ENCODE results near the gene ADORA2A.
A peak's percentile ranks its signal among the peaks of the same experiment; 100 is the strongest.

The ADORA2A gene

GRCh38 chr22:24419475-24419850 is 7.9 kb upstream of the ADORA2A start:
- no peak for DNase-seq

GRCh38 chr22:24420072-24420976 is 7.1 kb upstream of the ADORA2A start:
- DNase-seq, result no peak

GRCh38 chr22:24420977-24421343 is 6.4 kb upstream of the ADORA2A start:
- DNase-seq, result no peak

GRCh38 chr22:24421428-24421931 is 5.9 kb upstream of the ADORA2A start:
- peak; percentile 53 to 57 for DNase-seq

- DNase-seq, result no peak
These were observed 5.2 kb upstream of the ADORA2A start for GRCh38 chr22:24422102-24422665.

- peak; percentile 80 to 85 for DNase-seq
These were observed 3.8 kb upstream of the ADORA2A start for GRCh38 chr22:24423519-24424000.

GRCh38 chr22:24424001-24424900 is 3.1 kb upstream of the ADORA2A start:
- DNase-seq, result peak; percentile 70 to 74

GRCh38 chr22:24424901-24425775 is 2.3 kb upstream of the ADORA2A start:
- DNase-seq, result no peak

GRCh38 chr22:24426436-24426835 is 963 bp upstream of the ADORA2A start:
- DNase-seq, result peak in 1 of 2 experiments; percentile 35

- peak in 1 of 2 experiments; percentile 57 for DNase-seq
These were observed 424 bp upstream of the ADORA2A start for GRCh38 chr22:24426851-24427499.

GRCh38 chr22:24428751-24429410 is 1.5 kb downstream of the ADORA2A start:
- no peak for DNase-seq

- DNase-seq, result peak; percentile 80 to 81
These were observed 2.3 kb downstream of the ADORA2A start for GRCh38 chr22:24429411-24430365.

- DNase-seq, result no peak
These were observed 3.3 kb downstream of the ADORA2A start for GRCh38 chr22:24430431-24431308.

GRCh38 chr22:24431309-24432034 is 4.1 kb downstream of the ADORA2A start:
- DNase-seq, result no peak

GRCh38 chr22:24432059-24432853 is 4.9 kb downstream of the ADORA2A start:
- peak; percentile 63 to 71 for DNase-seq

- DNase-seq, result no peak
These were observed 5.8 kb downstream of the ADORA2A start for GRCh38 chr22:24433001-24433827.
